Large intestine (tissue), 3 donors: ENCODE data around the gene ANXA2R. TPM values are rescaled to one million over a fixed set of nuclear protein-coding genes. Genes with fewer than 3 reads are reported as not detected.
"Not testable (repeated sequence)": the region's sequence is repeated elsewhere in the genome, so short reads cannot be mapped to it uniquely, and the experiment has no call there.

Source experiments
- DNase-seq, 2 donors: peaks; one replicate each; pipeline versions ENCODE4 v3.0.0 to v3.0.0-alpha.2; 2013
- H3K27ac ChIP-seq: one replicate; pipeline ENCODE4 v1.5.1; 2013; ENCODE audit warnings: low read length
- H3K27me3 ChIP-seq: 2 replicates; pipeline ENCODE4 v1.6.1; 2013; ENCODE audit warnings: low read length; ENCODE audit not compliant: control insufficient read depth, insufficient read depth
- H3K36me3 ChIP-seq: 2 replicates; pipeline ENCODE4 v1.6.1; 2013; ENCODE audit warnings: low read length; ENCODE audit not compliant: control insufficient read depth, insufficient read depth
- H3K4me1 ChIP-seq: one replicate; pipeline ENCODE4 v1.6.1; 2013; ENCODE audit warnings: low read length; ENCODE audit not compliant: control insufficient read depth, insufficient read depth
- H3K4me3 ChIP-seq: one replicate; pipeline ENCODE4 v1.5.1; 2013; ENCODE audit warnings: low read length
- H3K9me3 ChIP-seq: one replicate; pipeline ENCODE4 v1.6.1; 2013; ENCODE audit warnings: mild to moderate bottlenecking, low read depth, low read length, moderate library complexity; ENCODE audit not compliant: control insufficient read depth
- WGBS: methylation state at CpG from one replicate; pipeline ENCODE4 v1.1.5; 2013; ENCODE audit warnings: low lambda C conversion rate; ENCODE audit not compliant: insufficient coverage; 5-methylcytosine and 5-hydroxymethylcytosine counted together
- polyA plus RNA-seq: library from polyadenylated mRNA; unstranded; fragments of 120-200 nt; gene quantifications from one replicate; pipeline ENCODE4 v1.2.1, GENCODE V29; 2013

Gene ANXA2R
- polyA plus RNA-seq, 1 donor, result 1.4 TPM

- H3K27me3 ChIP-seq, H3K27ac ChIP-seq, H3K9me3 ChIP-seq, DNase-seq, H3K4me1 ChIP-seq, H3K36me3 ChIP-seq, H3K4me3 ChIP-seq: not testable (repeated sequence)
- no CpG with 5 or more reads among the region's 2 CpGs for WGBS
Measured at GRCh38 chr5:43060020-43060419, 19.9 kb upstream of the ANXA2R start.

- H3K36me3 ChIP-seq, H3K4me3 ChIP-seq, H3K9me3 ChIP-seq, DNase-seq, H3K27ac ChIP-seq, H3K27me3 ChIP-seq, H3K4me1 ChIP-seq: not testable (repeated sequence)
- no CpG with 5 or more reads among the region's 2 CpGs for WGBS
Measured at GRCh38 chr5:43055098-43055497, 15.0 kb upstream of the ANXA2R start.

GRCh38 chr5:43051684-43052083, 11.6 kb upstream of the ANXA2R start:
- no peak for DNase-seq
- no peak overlapping the region for H3K27ac ChIP-seq
- peaks cover 5% of the 10 kb centered on the region for H3K27me3 ChIP-seq
- no peak overlapping the region for H3K4me3 ChIP-seq
- H3K36me3 ChIP-seq, result no peaks in the 10 kb centered on the region
- no CpG with 5 or more reads among the region's 2 CpGs for WGBS
- no peaks in the 10 kb centered on the region for H3K9me3 ChIP-seq
- no peaks in the 10 kb centered on the region for H3K4me1 ChIP-seq

GRCh38 chr5:43050384-43050783, 10.3 kb upstream of the ANXA2R start:
- no peaks in the 10 kb centered on the region for H3K9me3 ChIP-seq
- WGBS, result no CpG with 5 or more reads among the region's 4 CpGs
- no peak for DNase-seq
- H3K27me3 ChIP-seq, result peaks cover 16% of the 10 kb centered on the region
- no peak overlapping the region for H3K4me3 ChIP-seq
- no peaks in the 10 kb centered on the region for H3K36me3 ChIP-seq
- H3K4me1 ChIP-seq, result no peaks in the 10 kb centered on the region
- no peak overlapping the region for H3K27ac ChIP-seq

GRCh38 chr5:43049236-43049635, 9.1 kb upstream of the ANXA2R start:
- WGBS, result 100% methylated on average over 1 of the region's 5 CpGs
- no peak overlapping the region for H3K27ac ChIP-seq
- no peak overlapping the region for H3K4me3 ChIP-seq
- H3K27me3 ChIP-seq, result peaks cover 28% of the 10 kb centered on the region
- no peaks in the 10 kb centered on the region for H3K9me3 ChIP-seq
- no peaks in the 10 kb centered on the region for H3K4me1 ChIP-seq
- no peak for DNase-seq
- H3K36me3 ChIP-seq, result no peaks in the 10 kb centered on the region

GRCh38 chr5:43046474-43046873, 6.4 kb upstream of the ANXA2R start:
- no peak for DNase-seq
- H3K27ac ChIP-seq, result no peak overlapping the region
- peaks cover 13% of the 10 kb centered on the region for H3K9me3 ChIP-seq
- no peak overlapping the region for H3K4me3 ChIP-seq
- H3K36me3 ChIP-seq, result no peaks in the 10 kb centered on the region
- H3K27me3 ChIP-seq, result peaks cover 50% of the 10 kb centered on the region
- WGBS, result no CpG with 5 or more reads among the region's 1 CpG
- peaks cover 19% of the 10 kb centered on the region for H3K4me1 ChIP-seq

- peaks cover 27% of the 10 kb centered on the region for H3K4me1 ChIP-seq
- no peak for DNase-seq
- no peaks in the 10 kb centered on the region for H3K36me3 ChIP-seq
- peaks cover 13% of the 10 kb centered on the region for H3K9me3 ChIP-seq
- H3K27ac ChIP-seq, result no peak overlapping the region
- peaks cover 63% of the 10 kb centered on the region for H3K27me3 ChIP-seq
- no CpG with 5 or more reads among the region's 4 CpGs for WGBS
- no peak overlapping the region for H3K4me3 ChIP-seq
Measured at GRCh38 chr5:43045236-43045635, 5.1 kb upstream of the ANXA2R start.

GRCh38 chr5:43044181-43044914, 4.2 kb upstream of the ANXA2R start:
- Histone ChIP-seq H3K27me3 (peaks cover 72% of the 10 kb centered on the region), H3K9me3 (peaks cover 15% of the 10 kb centered on the region), H3K4me3 (no peak overlapping the region), H3K36me3 (no peaks in the 10 kb centered on the region), H3K27ac (no peak overlapping the region), H3K4me1 (peaks cover 33% of the 10 kb centered on the region)
- 40% methylated on average over 1 of the region's 26 CpGs for WGBS
- DNase-seq, result peak in 1 of 2 donors; percentile 13

GRCh38 chr5:43043400-43043756, 3.3 kb upstream of the ANXA2R start:
- peaks cover 79% of the 10 kb centered on the region for H3K27me3 ChIP-seq
- no peak for DNase-seq
- peak overlapping the region; percentile 50 for H3K4me3 ChIP-seq
- no CpG with 5 or more reads among the region's 7 CpGs for WGBS
- H3K4me1 ChIP-seq, result peaks cover 33% of the 10 kb centered on the region
- H3K36me3 ChIP-seq, result no peaks in the 10 kb centered on the region
- H3K9me3 ChIP-seq, result peaks cover 19% of the 10 kb centered on the region
- H3K27ac ChIP-seq, result no peak overlapping the region

- peak overlapping the region; percentile 37 for H3K27ac ChIP-seq
- H3K36me3 ChIP-seq, result no peaks in the 10 kb centered on the region
- peak overlapping the region; percentile 50 for H3K4me3 ChIP-seq
- H3K27me3 ChIP-seq, result peaks cover 83% of the 10 kb centered on the region
- WGBS, result no CpG with 5 or more reads among the region's 58 CpGs
- peaks cover 21% of the 10 kb centered on the region for H3K9me3 ChIP-seq
- H3K4me1 ChIP-seq, result peaks cover 37% of the 10 kb centered on the region
- DNase-seq, result no peak
Measured at GRCh38 chr5:43042626-43043399, 2.7 kb upstream of the ANXA2R start.
